ENCODE data around the gene OXCT2.
"Not testable (repeated sequence)": the region's sequence is repeated elsewhere in the genome, so short reads cannot be mapped to it uniquely, and the experiment has no call there.

Gene OXCT2

GRCh38 chr1:39771022-39771532, at the start of gene OXCT2:
Gene OXCT2 (minus strand): TSS chr1:39771348. CDS start chr1:39771255, 93 bp downstream.
- DNase-seq = not testable (repeated sequence)

GRCh38 chr1:39819091-39819812, 48.1 kb upstream of the OXCT2 start:
- DNase-seq = no peak

GRCh38 chr1:39818482-39818881, 47.3 kb upstream of the OXCT2 start:
- no peak for DNase-seq

DNA sequence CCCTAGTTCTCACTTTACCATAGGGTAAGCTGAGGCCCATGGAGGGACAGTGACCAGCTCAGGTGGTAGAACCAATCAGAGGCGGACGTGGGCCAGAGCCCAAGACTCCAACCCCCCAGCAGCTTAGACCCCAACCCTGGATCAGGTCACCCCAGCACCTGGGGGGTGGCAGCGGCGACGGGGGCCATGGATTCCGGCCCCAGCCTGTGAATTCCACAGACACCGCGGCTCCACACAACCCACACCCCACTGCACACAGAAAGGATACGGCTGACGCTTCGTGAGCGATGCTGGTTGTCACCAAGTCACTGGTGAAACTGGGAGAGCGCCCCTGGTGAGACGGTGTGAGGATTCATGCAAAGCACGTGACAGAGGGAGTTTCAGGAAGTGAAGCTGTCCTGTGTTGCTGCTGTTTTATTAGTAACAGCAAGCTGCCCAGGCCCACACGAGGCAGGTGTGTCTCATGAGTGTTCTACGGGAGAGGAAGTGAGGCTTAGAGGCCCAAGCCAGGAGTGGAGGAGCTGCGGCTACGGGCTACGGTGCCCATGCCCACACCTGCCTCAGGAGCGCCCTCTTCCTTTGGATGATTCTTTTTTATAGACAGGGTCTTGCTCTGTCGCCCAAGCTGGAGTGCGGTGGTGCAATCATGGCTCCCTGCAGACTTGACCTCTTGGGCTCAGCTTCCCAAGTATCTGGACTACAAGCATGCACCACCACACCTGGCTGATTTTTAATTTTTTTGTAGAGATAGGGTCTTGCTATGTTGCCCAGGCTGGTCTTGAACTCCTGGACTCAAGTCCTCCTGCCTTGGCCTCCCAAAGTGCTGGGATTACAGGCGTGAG, 46.2 kb upstream of the OXCT2 start:
- DNase-seq = not testable (repeated sequence)

- DNase-seq = peak; percentile 36 to 61
Observed at GRCh38 chr1:39816415-39817090, 45.4 kb upstream of the OXCT2 start.

GRCh38 chr1:39812913-39813312, 41.8 kb upstream of the OXCT2 start:
- no peak for DNase-seq

GRCh38 chr1:39808784-39809517, 37.8 kb upstream of the OXCT2 start:
- DNase-seq = no peak

GRCh38 chr1:39805385-39805784, 34.2 kb upstream of the OXCT2 start:
- no peak for DNase-seq

- DNase-seq = no peak
Observed at GRCh38 chr1:39802496-39803260, 31.5 kb upstream of the OXCT2 start.

- DNase-seq = no peak
Observed at GRCh38 chr1:39800471-39800835, 29.3 kb upstream of the OXCT2 start.

DNA sequence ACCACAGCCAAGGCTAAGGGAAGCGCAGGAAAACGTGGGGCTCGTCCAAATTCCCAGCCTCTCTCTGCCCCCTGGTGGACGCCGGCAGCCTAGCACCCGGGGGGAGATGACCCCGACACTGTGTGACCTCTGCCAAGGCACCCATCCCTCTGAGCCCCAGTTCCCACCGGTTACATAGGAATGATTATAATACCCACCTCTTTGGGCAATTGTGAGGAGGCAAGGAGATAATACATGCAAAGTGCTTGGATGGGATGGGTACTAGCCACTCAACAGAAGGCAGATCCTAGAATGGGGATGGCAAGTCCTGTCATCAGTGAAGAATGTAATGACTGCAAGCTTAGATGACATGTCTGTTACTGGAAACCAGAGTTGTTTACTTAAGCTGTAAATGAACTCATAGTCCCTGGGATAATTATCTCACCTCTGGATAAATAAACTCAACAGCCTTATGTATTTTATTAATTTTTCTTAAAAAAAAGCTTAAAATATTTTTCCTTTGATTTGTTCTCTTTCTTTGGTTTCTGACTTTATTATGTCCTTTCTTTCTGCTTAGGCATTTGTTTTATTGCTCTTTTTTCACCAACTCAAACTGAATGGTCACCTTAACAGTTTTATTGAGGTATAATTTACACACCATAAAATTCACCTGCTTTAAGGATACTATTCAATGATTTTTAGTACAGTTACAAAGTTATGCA, 28.8 kb upstream of the OXCT2 start:
- DNase-seq = peak; percentile 31 to 70

DNA sequence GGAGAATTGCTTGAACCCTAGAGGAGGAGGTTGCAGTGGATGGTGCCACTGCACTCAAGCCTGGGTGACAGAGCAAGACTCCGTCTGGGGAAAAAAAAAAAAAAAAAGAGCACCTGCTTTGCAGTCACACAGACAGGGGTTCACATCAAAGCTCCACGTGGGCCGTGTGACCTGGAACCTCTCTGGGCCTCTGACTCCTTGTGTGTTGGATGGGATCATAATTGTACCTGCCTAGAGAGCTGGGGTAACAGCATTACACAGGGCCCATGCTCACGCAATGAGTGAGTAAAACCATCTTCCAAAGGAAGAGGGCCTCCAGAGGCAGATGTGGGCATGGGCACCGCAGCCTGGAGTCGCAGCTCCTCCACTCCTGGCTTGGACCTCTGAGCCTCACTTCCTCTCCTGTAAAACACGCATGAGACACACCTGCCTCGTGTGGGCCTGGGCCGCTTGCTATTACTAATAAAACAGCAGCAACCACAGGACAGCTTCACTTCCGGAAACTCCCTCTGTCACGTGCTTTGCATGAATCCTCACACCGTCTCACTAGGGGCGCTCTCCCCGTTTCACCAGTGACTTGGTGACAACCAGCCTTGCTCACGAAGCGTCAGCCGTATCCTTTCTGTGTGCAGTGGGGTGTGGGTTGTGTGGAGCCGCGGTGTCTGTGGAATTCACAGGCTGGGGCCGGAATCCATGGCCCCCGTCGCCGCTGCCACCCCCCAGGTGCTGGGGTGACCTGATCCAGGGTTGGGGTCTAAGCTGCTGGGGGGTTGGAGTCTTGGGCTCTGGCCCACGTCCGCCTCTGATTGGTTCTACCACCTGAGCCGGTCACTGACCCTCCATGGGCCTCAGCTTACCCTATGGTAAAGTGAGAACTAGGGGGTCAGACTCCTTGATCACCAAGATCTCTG, 28.0 kb upstream of the OXCT2 start:
- peak in 1 of 2 experiments; percentile 16 for DNase-seq

GRCh38 chr1:39795651-39796050, 24.5 kb upstream of the OXCT2 start:
- DNase-seq = no peak

- no peak for DNase-seq
Observed at GRCh38 chr1:39791838-39792237, 20.7 kb upstream of the OXCT2 start.

DNA sequence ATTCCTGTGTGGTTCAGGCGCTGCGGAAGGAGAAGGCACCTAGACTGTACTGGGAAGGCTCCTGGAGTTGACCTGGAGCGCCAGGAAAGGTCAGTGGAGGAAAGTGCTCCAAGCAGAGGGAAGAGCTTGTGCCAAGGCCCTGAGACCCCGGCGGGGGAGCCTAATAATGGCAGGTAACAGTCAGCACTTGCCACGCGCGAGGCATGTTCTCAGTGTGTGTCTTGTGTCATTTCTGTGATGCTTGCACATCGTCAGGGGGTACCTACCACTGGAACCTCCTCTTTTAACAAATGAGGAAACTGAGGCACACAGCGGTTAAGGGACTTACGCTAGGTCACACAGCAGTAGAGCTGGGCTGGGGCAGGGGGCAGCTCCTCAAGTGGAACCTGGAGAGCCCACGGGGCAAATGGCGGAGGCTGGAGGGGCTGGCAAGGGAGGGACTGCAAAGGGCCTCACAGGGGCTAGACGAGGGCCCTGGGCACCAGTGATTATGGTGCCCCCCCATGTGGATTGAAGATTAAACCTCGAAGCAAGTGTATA, 18.5 kb upstream of the OXCT2 start:
- no peak for DNase-seq

DNA sequence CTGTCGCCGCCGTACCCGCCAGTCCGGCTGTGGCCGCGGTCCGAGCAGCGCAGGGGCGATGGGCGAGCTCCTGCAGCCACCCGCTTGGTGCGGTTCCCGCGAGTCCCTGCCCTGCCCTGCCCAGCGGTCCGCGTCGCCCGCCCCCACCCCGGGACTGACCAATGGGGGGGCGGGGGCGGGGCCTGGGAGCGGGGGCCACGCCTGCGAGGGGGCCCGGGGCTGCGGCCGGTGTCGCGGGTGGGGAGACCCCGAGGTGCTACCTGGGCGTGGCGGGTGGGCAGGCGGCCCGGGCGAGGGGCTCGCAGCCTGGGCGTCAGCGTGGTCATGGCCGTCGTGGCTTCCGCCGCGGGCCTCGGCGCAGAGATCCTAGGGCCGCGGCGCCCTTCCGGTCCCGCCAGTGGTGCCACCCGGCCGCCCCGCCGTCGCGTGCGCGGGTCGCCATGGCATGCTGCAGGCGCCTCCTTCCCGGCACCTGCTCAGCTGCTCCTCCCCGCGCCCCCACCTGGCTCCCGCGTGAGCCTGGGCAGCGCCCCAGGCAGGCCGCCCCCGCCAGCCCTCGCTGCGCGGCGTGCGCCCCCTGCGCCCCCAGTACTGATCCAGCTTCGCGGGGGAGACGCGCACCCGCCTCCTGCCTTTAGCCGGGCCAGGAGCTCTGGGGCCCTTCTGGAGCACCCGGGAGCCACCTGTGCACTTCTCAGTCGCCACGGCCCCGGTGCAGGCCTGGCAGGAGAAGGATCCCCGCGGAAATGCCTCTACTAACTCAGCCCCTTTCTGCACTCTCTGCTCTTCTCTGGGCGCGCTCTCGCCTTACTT, 17.8 kb upstream of the OXCT2 start, which contains the start of gene BMP8B:
Gene BMP8B, minus strand, starts transcription at position 108 of the 813 bp plus-strand sequence. CDS start 380 bp downstream, outside the sequence.
- DNase-seq = peak; percentile 17 to 52

GRCh38 chr1:39788426-39788757, 17.2 kb upstream of the OXCT2 start:
- no peak for DNase-seq

DNA sequence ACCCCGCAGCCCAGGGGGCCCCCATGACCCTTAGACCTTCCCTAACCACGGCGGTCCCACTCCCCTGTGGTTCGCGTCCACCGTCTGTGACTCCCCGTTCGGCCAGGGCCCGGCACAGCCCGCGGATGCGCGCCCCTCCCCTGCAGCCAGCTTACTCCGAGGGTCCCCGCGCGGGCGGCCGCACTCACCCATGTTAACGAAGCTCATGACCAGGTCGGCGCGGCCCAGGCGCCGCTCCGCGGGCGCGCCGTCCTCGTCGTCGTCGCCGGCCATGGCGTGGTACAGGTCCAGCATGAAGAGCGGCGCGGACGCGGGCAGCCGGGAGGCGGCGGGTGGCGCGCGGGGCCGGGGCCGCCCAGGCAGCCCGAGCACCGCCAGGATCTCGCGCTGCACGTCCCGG, 16.8 kb upstream of the OXCT2 start:
- not testable (repeated sequence) for DNase-seq

DNA sequence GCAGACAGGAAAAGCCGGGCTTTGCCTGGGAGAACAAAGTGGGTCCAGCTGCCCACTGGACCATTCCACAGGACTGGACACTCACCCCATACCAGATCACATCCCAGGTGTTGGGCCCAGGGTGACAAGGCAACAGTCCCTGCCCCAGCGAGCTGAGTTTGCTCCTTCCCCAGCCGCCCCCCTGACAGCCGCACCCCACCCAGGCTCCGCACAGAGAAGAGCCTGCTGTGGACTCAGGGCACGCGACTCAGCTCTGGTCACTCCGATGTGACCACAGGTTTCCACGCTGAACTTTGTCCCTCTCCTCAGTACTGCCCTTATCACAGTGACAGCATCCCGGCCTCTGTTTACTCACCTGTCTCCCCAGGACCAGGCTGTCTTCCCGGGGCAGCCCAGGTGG, 16.3 kb upstream of the OXCT2 start:
- DNase-seq = no peak
